Measurements from ENCODE around the gene GRIP2. TPM values are rescaled to one million over a fixed set of nuclear protein-coding genes. Genes with fewer than 3 reads are reported as not detected.

The GRIP2 gene
- total RNA-seq, 1 donor from 2014 or later, result 3.3 TPM

DNA sequence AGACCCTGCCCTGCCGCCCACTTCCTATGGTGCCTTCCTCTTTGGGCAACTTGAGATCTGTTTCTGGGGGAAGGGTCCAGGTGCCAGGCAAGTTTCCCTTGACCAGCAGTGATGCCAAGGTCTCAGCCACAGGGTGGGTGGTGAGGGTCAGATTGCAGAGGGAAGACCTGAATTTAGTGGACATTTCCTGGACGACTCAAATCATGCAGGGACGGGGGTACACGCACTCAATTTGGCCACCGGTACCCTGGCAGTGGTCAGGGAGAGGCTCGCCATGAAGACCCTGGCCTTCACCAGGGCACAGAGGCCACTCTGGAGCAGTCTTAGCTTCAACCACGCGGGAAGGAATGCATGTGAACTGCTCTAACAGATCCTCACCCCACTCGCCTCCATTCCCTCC, 1.5 kb upstream of the GRIP2 start:
- H3K27ac Mint-ChIP-seq (ENCODE audit: unreplicated experiment), result no peak overlapping the region
- no peaks in the 10 kb centered on the region for H3K9me3 ChIP-seq (ENCODE audit: insufficient read depth, low read depth, low read length)
- H3K36me3 ChIP-seq (ENCODE audit: insufficient read depth, low read length), result no peaks in the 10 kb centered on the region
- DNase-seq (ENCODE audit: low read depth) (no peak), FAIRE-seq (no peak)
- H3K9me3 Mint-ChIP-seq (ENCODE audit: unreplicated experiment), result no peaks in the 10 kb centered on the region
- H3K9ac ChIP-seq (ENCODE audit: low read length), result no peak overlapping the region
- no peaks in the 10 kb centered on the region for H3K36me3 Mint-ChIP-seq (ENCODE audit: low read depth, unreplicated experiment)
- H3K27ac ChIP-seq (ENCODE audit: low read depth, low read length), result no peak overlapping the region
- H3K4me1 ChIP-seq (ENCODE audit: insufficient read depth, low read length), result no peaks in the 10 kb centered on the region
- H4K20me1 ChIP-seq (ENCODE audit: insufficient read depth, low read length), result no peaks in the 10 kb centered on the region
- H3K27me3 Mint-ChIP-seq (ENCODE audit: low read depth, unreplicated experiment), result peaks cover 56% of the 10 kb centered on the region
- H3K79me2 ChIP-seq (ENCODE audit: insufficient read depth, low read length), result no peaks in the 10 kb centered on the region
- H2AFZ ChIP-seq (ENCODE audit: low read depth, low read length), result no peak overlapping the region
- H3K27me3 ChIP-seq (ENCODE audit: insufficient read depth, low read length), result peaks cover 15% of the 10 kb centered on the region
- H3K4me3 ChIP-seq (ENCODE audit: insufficient read depth, low read depth, low read length), result no peak overlapping the region
- H3K4me2 ChIP-seq (ENCODE audit: low read length), result no peak overlapping the region
- no peak for TF ChIP-seq EZH2 (IDR thresholded peaks at IDR 0.05; ENCODE audit: insufficient read depth, low read length)
- TF ChIP-seq, protein P1, sequence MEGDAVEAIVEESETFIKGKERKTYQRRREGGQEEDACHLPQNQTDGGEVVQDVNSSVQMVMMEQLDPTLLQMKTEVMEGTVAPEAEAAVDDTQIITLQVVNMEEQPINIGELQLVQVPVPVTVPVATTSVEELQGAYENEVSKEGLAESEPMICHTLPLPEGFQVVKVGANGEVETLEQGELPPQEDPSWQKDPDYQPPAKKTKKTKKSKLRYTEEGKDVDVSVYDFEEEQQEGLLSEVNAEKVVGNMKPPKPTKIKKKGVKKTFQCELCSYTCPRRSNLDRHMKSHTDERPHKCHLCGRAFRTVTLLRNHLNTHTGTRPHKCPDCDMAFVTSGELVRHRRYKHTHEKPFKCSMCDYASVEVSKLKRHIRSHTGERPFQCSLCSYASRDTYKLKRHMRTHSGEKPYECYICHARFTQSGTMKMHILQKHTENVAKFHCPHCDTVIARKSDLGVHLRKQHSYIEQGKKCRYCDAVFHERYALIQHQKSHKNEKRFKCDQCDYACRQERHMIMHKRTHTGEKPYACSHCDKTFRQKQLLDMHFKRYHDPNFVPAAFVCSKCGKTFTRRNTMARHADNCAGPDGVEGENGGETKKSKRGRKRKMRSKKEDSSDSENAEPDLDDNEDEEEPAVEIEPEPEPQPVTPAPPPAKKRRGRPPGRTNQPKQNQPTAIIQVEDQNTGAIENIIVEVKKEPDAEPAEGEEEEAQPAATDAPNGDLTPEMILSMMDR (IDR thresholded peaks at IDR 0.05; ENCODE audit: insufficient read depth, low read depth, low read length), result no peak
- no peaks in the 10 kb centered on the region for H3K4me1 Mint-ChIP-seq (ENCODE audit: low read depth, unreplicated experiment)
- no peak overlapping the region for H3K4me3 Mint-ChIP-seq (ENCODE audit: unreplicated experiment)

DNA sequence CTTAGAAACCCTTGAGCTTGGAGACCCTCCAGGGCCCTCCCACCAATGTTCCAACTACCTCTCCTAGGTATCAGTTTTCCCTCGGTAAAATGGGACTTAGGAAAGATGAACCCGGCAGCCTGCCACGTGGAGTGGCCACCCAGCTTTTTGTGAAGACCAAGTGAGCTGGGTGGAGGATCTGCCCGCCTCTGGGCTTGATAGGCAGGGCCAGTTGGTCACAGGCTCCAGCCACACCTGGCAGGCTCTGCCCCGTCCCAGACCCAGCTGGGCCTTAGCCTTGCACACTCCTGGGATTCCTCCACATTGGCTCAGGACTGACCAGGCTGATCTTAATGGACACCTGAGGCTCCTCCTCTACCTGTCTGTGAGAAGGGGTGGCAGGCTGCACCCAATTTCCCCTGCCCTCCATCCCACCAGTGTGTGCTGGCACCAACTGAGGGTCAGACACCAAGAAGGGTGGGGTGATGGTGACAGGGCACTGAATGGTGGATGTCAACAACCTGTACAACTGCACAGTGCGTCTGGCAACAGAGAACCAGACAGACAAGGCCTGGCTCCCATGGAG, 761 bp upstream of the GRIP2 start:
- H3K36me3 ChIP-seq (ENCODE audit: insufficient read depth, low read length), result no peaks in the 10 kb centered on the region
- no peak for DNase-seq (ENCODE audit: low read depth)
- no peak for FAIRE-seq
- TF ChIP-seq EZH2 (IDR thresholded peaks at IDR 0.05; ENCODE audit: insufficient read depth, low read length), result no peak
- no peak overlapping the region for H3K4me3 Mint-ChIP-seq (ENCODE audit: unreplicated experiment)
- H3K27ac Mint-ChIP-seq (ENCODE audit: unreplicated experiment), result no peak overlapping the region
- no peaks in the 10 kb centered on the region for H3K79me2 ChIP-seq (ENCODE audit: insufficient read depth, low read length)
- H3K9me3 ChIP-seq (ENCODE audit: insufficient read depth, low read depth, low read length), result no peaks in the 10 kb centered on the region
- no peaks in the 10 kb centered on the region for H3K9me3 Mint-ChIP-seq (ENCODE audit: unreplicated experiment)
- H3K4me3 ChIP-seq (ENCODE audit: insufficient read depth, low read depth, low read length), result no peak overlapping the region
- H3K27me3 ChIP-seq (ENCODE audit: insufficient read depth, low read length), result peaks cover 15% of the 10 kb centered on the region
- H3K4me2 ChIP-seq (ENCODE audit: low read length), result no peak overlapping the region
- no peak overlapping the region for H3K9ac ChIP-seq (ENCODE audit: low read length)
- H2AFZ ChIP-seq (ENCODE audit: low read depth, low read length), result no peak overlapping the region
- H3K4me1 ChIP-seq (ENCODE audit: insufficient read depth, low read length), result no peaks in the 10 kb centered on the region
- H3K36me3 Mint-ChIP-seq (ENCODE audit: low read depth, unreplicated experiment), result no peaks in the 10 kb centered on the region
- H3K27ac ChIP-seq (ENCODE audit: low read depth, low read length), result no peak overlapping the region
- no peaks in the 10 kb centered on the region for H3K4me1 Mint-ChIP-seq (ENCODE audit: low read depth, unreplicated experiment)
- peaks cover 54% of the 10 kb centered on the region for H3K27me3 Mint-ChIP-seq (ENCODE audit: low read depth, unreplicated experiment)
- no peaks in the 10 kb centered on the region for H4K20me1 ChIP-seq (ENCODE audit: insufficient read depth, low read length)

DNA sequence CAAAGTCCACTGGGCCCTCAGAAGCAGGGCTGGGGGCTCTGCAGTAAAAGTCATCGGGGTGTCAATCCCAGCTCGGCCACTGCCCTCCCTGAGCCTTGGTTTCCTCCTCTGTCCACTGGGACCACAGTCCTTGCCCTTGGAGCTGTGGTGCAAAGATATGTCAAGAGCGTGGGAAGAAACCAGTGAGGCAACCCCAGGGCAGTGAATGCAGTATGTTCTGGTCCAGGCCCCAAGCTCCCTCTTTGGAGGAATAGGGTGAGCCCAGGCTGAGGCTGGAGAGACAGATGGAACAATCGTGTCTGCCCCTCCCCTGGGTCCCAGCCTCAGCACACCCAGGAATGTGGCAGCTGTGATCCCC, 779 bp downstream of the GRIP2 start:
- Histone ChIP-seq H3K9ac (ENCODE audit: low read length) (no peak overlapping the region), H3K4me2 (ENCODE audit: low read length) (no peak overlapping the region), H3K79me2 (ENCODE audit: insufficient read depth, low read length) (no peaks in the 10 kb centered on the region), H3K36me3 (ENCODE audit: insufficient read depth, low read length) (no peaks in the 10 kb centered on the region), H3K9me3 (ENCODE audit: insufficient read depth, low read depth, low read length) (no peaks in the 10 kb centered on the region), H3K4me1 (ENCODE audit: insufficient read depth, low read length) (no peaks in the 10 kb centered on the region), H3K27ac (ENCODE audit: low read depth, low read length) (no peak overlapping the region), H3K4me3 (ENCODE audit: insufficient read depth, low read depth, low read length) (no peak overlapping the region), H2AFZ (ENCODE audit: low read depth, low read length) (no peak overlapping the region), H3K27me3 (ENCODE audit: insufficient read depth, low read length) (peaks cover 24% of the 10 kb centered on the region), H4K20me1 (ENCODE audit: insufficient read depth, low read length) (no peaks in the 10 kb centered on the region)
- TF ChIP-seq EZH2 (IDR thresholded peaks at IDR 0.05; ENCODE audit: insufficient read depth, low read length), result no peak
- TF ChIP-seq, protein P1 (IDR thresholded peaks at IDR 0.05; ENCODE audit: insufficient read depth, low read depth, low read length), result no peak
- peaks cover 57% of the 10 kb centered on the region for H3K27me3 Mint-ChIP-seq (ENCODE audit: low read depth, unreplicated experiment)
- H3K4me3 Mint-ChIP-seq (ENCODE audit: unreplicated experiment), result no peak overlapping the region
- no peak overlapping the region for H3K27ac Mint-ChIP-seq (ENCODE audit: unreplicated experiment)
- FAIRE-seq (no peak), DNase-seq (ENCODE audit: low read depth) (no peak)
- no peaks in the 10 kb centered on the region for H3K4me1 Mint-ChIP-seq (ENCODE audit: low read depth, unreplicated experiment)
- no peaks in the 10 kb centered on the region for H3K9me3 Mint-ChIP-seq (ENCODE audit: unreplicated experiment)
- no peaks in the 10 kb centered on the region for H3K36me3 Mint-ChIP-seq (ENCODE audit: low read depth, unreplicated experiment)

All from astrocyte (in vitro differentiated cells and primary cell).